Urothelium cell line (cell line): ENCODE data around the gene GOLPH3.
"Not testable (repeated sequence)": the region's sequence is repeated elsewhere in the genome, so short reads cannot be mapped to it uniquely, and the experiment has no call there.

Experiments
- DNase-seq: peaks from one replicate; pipeline ENCODE4 v3.0.0; 2011; ENCODE audit warnings: low spot score, mixed read lengths
- FAIRE-seq: peaks from 2 replicates; lab custom pipeline; 2011; peaks lifted over from hg19 to GRCh38; lab: Jason Lieb, UNC

GOLPH3 gene

GRCh38 chr5:32174011-32174870, at the start of gene GOLPH3:
Gene GOLPH3, minus strand, starts transcription at chr5:32174319. Its CDS starts 285 bp downstream, at chr5:32174034.
- DNase-seq (peak; percentile 97), FAIRE-seq (no peak)

GRCh38 chr5:32222723-32223470, 48.8 kb upstream of the GOLPH3 start:
- DNase-seq (no peak), FAIRE-seq (no peak)

GRCh38 chr5:32217886-32218396, 43.8 kb upstream of the GOLPH3 start:
- DNase-seq (peak; percentile 40), FAIRE-seq (no peak)

- not testable (repeated sequence) for DNase-seq, FAIRE-seq
Measured at GRCh38 chr5:32214344-32214743, 40.2 kb upstream of the GOLPH3 start.

GRCh38 chr5:32210151-32210550, 36.0 kb upstream of the GOLPH3 start:
- no peak for DNase-seq
- FAIRE-seq = no peak

- not testable (repeated sequence) for DNase-seq, FAIRE-seq
Measured at GRCh38 chr5:32208837-32209236, 34.7 kb upstream of the GOLPH3 start.

- no peak for DNase-seq
- FAIRE-seq = no peak
Measured at GRCh38 chr5:32207355-32207634, 33.2 kb upstream of the GOLPH3 start.

GRCh38 chr5:32206509-32207354, 32.6 kb upstream of the GOLPH3 start:
- FAIRE-seq (no peak), DNase-seq (no peak)

- DNase-seq (no peak), FAIRE-seq (no peak)
Measured at GRCh38 chr5:32206053-32206452, 31.9 kb upstream of the GOLPH3 start.

GRCh38 chr5:32202394-32202793, 28.3 kb upstream of the GOLPH3 start:
- no peak for FAIRE-seq
- DNase-seq = no peak

GRCh38 chr5:32201122-32201753, 27.1 kb upstream of the GOLPH3 start:
- FAIRE-seq (no peak), DNase-seq (no peak)

- FAIRE-seq (no peak), DNase-seq (no peak)
Measured at GRCh38 chr5:32197032-32197431, 22.9 kb upstream of the GOLPH3 start.

- FAIRE-seq = no peak
- no peak for DNase-seq
Measured at GRCh38 chr5:32195265-32195664, 21.1 kb upstream of the GOLPH3 start.

- FAIRE-seq = peak; percentile 92
Measured at GRCh38 chr5:32193591-32193990, 19.5 kb upstream of the GOLPH3 start.

GRCh38 chr5:32190095-32190494, 16.0 kb upstream of the GOLPH3 start:
- FAIRE-seq = no peak

More at GRCh38 chr5:32193591-32193990, 19.5 kb upstream of the GOLPH3 start:
- peak; percentile 66 for DNase-seq

GRCh38 chr5:32187675-32188074, 13.6 kb upstream of the GOLPH3 start:
- DNase-seq (no peak), FAIRE-seq (no peak)

More at GRCh38 chr5:32190095-32190494, 16.0 kb upstream of the GOLPH3 start:
- DNase-seq = no peak

GRCh38 chr5:32182463-32183063, 8.4 kb upstream of the GOLPH3 start:
- FAIRE-seq = no peak
- no peak for DNase-seq

- FAIRE-seq (no peak), DNase-seq (peak; percentile 53)
Measured at GRCh38 chr5:32173267-32174010, 680 bp downstream of the GOLPH3 start.

- DNase-seq (no peak), FAIRE-seq (no peak)
Measured at GRCh38 chr5:32172923-32173266, 1.2 kb downstream of the GOLPH3 start.
